ENCODE data around the gene DSCAML1.

Gene DSCAML1

DNA sequence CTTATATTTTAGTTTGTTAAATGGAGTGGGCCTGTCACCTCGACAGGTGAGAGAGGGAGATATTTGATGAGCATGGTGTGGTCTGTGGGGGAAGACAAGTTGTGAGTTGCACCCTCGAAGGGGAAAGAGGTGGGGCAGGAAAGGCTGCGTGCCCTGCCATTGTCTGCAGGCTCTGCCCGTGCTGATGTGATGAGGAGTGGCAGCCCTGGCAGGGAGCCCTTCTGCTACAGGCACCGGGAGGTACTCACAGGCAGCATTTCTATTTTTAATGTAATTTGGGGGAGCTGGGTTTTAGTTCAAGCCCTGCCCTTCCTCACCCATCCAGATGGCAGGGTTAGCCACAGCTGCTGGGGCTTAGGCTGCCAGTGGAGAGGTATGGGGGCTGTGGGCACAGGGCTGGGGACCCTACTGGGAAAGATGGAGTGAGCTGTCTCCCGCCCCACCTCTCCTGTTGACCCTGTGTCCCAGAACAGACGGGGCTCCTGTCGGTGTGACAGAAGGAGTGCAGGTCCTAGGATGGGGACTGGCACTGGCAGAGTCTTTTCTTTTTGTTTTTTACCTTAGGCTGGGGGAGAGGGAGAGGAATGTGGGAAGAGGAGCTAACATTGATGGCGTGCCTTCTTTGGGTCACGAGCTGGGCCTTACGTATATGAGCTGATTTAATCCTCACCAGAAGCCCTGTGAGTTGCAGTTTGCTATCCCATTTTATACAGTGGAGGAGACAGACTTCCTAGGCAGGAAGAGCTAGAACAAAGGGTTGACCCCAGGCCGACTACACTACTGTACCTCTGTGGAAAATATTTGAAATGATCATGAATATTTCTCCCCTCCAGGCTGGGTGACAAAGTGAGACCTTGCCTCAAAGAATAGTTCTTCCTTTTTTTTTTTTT lies 417.8 kb downstream of the DSCAML1 start:
- no peak for DNase-seq (ENCODE audit: low spot score)

All from globus pallidus (tissue), 1 donor.